Suprapubic skin (tissue), 3 donors: ENCODE measurements around the gene PSD.

ENCODE experiments used
- EP300 ChIP-seq: sonication (generic); formaldehyde crosslinking; IDR thresholded peaks from one replicate; pipeline ENCODE4 v1.6.1; 2017; ENCODE audit warnings: antibody characterized with exemption
- TF ChIP-seq, protein P1 (sequence below), 2 donors: fragments of 200-600 bp in 1 of 2; fragments of 450-650 bp in 1 of 2; sonication (generic) in 1 of 2; IDR thresholded peaks; one replicate each; pipeline ENCODE4 v1.5.1; 2016 to 2019; ENCODE audit warnings: antibody characterized with exemption in 2 of 2, mild to moderate bottlenecking in 1 of 2, moderate library complexity in 1 of 2

DNA sequence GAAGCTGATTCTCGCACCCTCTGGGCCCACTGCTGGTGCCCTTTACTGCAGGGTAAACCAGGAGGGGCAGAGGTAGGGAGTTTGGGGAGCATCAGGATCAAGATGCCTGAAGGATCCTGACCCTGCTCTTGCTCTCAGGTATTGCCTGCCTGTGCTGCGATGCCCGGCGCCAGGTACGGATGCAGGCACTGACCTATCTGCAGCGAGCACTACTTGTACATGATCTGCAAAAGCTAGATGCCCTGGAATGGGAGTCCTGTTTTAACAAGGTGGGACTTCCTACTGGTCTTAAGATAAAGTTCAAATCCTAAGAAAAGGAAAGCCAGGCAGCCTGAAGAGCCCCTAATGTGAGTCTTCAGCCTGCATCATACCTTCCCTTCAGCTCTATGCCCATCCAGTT, 39.2 kb downstream of the PSD start:
- TF ChIP-seq EP300, result no peak
- TF ChIP-seq, protein P1, sequence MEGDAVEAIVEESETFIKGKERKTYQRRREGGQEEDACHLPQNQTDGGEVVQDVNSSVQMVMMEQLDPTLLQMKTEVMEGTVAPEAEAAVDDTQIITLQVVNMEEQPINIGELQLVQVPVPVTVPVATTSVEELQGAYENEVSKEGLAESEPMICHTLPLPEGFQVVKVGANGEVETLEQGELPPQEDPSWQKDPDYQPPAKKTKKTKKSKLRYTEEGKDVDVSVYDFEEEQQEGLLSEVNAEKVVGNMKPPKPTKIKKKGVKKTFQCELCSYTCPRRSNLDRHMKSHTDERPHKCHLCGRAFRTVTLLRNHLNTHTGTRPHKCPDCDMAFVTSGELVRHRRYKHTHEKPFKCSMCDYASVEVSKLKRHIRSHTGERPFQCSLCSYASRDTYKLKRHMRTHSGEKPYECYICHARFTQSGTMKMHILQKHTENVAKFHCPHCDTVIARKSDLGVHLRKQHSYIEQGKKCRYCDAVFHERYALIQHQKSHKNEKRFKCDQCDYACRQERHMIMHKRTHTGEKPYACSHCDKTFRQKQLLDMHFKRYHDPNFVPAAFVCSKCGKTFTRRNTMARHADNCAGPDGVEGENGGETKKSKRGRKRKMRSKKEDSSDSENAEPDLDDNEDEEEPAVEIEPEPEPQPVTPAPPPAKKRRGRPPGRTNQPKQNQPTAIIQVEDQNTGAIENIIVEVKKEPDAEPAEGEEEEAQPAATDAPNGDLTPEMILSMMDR (IDR thresholded peaks at IDR 0.05), result no peak
